Stimulated activated naive CD8-positive, alpha-beta T cell treated with anti-CD3 and anti-CD28 coated beads, Interleukin-15, Interleukin-2, amounts not matched to agents 100 ng/mL and 50 ng/mL, for 24 hours (primary cell): Measurements from ENCODE around the gene TBC1D14.

Experiments
- H3K27ac Mint-ChIP-seq: one replicate; pipeline ENCODE4 v1.8.0; 2021; ENCODE audit warnings: mild to moderate bottlenecking, mixed read lengths
- H3K27me3 Mint-ChIP-seq: one replicate; pipeline ENCODE4 v1.8.0; 2021; ENCODE audit warnings: mixed read lengths
- H3K36me3 Mint-ChIP-seq: one replicate; pipeline ENCODE4 v1.8.0; 2021; ENCODE audit warnings: low read depth, mixed read lengths
- H3K4me1 Mint-ChIP-seq: one replicate; pipeline ENCODE4 v1.8.0; 2021; ENCODE audit warnings: low read depth, mixed read lengths
- H3K4me3 Mint-ChIP-seq: one replicate; pipeline ENCODE4 v1.8.0; 2021; ENCODE audit warnings: mild to moderate bottlenecking, mixed read lengths
- H3K9me3 Mint-ChIP-seq: one replicate; pipeline ENCODE4 v1.8.0; 2021; ENCODE audit warnings: mixed read lengths

Gene TBC1D14

GRCh38 chr4:6941796-6942195 lies 32.2 kb downstream of the TBC1D14 start:
- Mint-ChIP-seq H3K9me3 (no peaks in the 10 kb centered on the region), H3K27me3 (no peaks in the 10 kb centered on the region), H3K4me3 (peak overlapping the region; percentile 31), H3K36me3 (no peaks in the 10 kb centered on the region), H3K27ac (no peak overlapping the region), H3K4me1 (peaks cover 74% of the 10 kb centered on the region)

DNA sequence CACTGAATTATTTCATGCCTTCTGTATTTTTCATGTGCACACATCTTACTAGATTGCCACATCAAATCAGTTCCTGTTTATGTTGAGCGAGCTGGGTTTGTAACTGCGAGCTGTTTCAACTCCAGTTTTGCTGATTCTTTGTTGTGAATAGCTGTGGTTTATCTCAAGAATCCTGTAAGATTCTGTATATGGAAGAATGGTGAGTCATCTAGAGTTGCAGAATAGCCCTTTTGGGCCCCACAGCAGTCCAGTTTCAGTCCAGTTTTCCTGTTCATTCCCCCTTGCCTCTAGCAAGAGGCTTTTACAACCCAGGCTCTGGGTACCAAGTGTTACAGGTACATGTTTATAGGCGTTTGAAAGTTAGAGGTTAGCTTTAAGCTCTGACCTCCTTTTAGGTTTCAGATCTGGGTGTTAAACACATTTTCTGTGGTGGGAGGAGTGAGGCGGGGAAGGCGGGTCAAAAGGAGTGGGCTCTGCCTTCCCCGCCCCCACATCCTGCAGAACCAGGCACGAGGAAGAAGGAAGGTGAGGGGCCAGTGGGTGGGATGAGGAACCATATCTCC lies 32.7 kb downstream of the TBC1D14 start:
- Mint-ChIP-seq H3K27ac (peak overlapping the region; percentile 50), H3K36me3 (no peaks in the 10 kb centered on the region), H3K27me3 (no peaks in the 10 kb centered on the region), H3K9me3 (no peaks in the 10 kb centered on the region), H3K4me3 (peak overlapping the region; percentile 31), H3K4me1 (peaks cover 72% of the 10 kb centered on the region)

DNA sequence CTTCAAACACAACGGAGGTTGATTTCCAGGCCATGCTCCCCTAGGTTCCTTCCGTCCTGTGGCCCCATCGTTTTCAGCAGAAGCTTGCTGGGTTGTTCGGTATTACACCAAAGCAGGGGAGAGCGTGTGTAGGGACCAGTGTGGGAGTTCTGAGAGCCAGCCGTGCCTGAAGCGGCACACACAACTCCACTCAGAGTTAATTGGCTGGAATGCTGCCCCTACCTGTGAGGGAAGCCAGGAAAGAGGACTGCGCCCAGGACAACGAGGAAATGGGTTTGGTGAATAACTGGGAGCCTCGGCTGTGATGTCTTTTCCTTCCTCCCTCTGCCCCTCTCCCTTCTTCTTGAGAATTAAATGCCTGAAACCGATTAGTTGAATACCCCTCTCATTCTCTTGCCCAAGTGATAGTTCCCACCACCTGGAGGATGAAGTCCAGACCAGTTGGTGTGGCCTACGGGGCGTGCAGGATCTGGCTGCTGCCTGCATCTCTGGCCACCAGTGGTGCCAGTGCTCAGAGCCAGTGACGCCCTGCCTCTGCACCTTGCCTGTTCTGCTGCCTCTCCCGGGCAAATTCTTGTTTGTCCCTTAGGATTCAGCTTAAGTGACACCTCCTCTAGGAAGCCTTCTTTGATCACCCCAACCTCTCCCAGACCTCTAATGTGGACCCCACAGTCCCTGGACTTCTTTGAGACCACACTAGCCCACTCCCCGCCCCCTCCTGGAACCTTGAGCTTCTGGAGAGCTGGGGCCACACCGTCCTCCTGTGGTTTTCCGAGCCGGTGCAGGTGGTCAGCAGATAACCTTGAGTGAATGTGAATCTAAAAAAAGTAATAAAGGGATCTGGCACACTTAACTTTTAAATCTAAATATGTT lies 33.6 kb downstream of the TBC1D14 start:
- H3K27ac Mint-ChIP-seq = peak overlapping the region; percentile 51
- H3K4me3 Mint-ChIP-seq = peak overlapping the region; percentile 31
- H3K27me3 Mint-ChIP-seq = no peaks in the 10 kb centered on the region
- no peaks in the 10 kb centered on the region for H3K36me3 Mint-ChIP-seq
- H3K4me1 Mint-ChIP-seq = peaks cover 63% of the 10 kb centered on the region
- no peaks in the 10 kb centered on the region for H3K9me3 Mint-ChIP-seq

- no peak overlapping the region for H3K4me3 Mint-ChIP-seq
- no peaks in the 10 kb centered on the region for H3K27me3 Mint-ChIP-seq
- H3K36me3 Mint-ChIP-seq = no peaks in the 10 kb centered on the region
- H3K4me1 Mint-ChIP-seq = peaks cover 57% of the 10 kb centered on the region
- H3K27ac Mint-ChIP-seq = no peak overlapping the region
- no peaks in the 10 kb centered on the region for H3K9me3 Mint-ChIP-seq
Measured at GRCh38 chr4:6943885-6944225, 34.2 kb downstream of the TBC1D14 start.

- no peaks in the 10 kb centered on the region for H3K27me3 Mint-ChIP-seq
- no peak overlapping the region for H3K4me3 Mint-ChIP-seq
- H3K36me3 Mint-ChIP-seq = no peaks in the 10 kb centered on the region
- H3K27ac Mint-ChIP-seq = peak overlapping the region; percentile 37
- H3K4me1 Mint-ChIP-seq = peaks cover 51% of the 10 kb centered on the region
- H3K9me3 Mint-ChIP-seq = no peaks in the 10 kb centered on the region
Measured at GRCh38 chr4:6944301-6945051, 34.9 kb downstream of the TBC1D14 start.

DNA sequence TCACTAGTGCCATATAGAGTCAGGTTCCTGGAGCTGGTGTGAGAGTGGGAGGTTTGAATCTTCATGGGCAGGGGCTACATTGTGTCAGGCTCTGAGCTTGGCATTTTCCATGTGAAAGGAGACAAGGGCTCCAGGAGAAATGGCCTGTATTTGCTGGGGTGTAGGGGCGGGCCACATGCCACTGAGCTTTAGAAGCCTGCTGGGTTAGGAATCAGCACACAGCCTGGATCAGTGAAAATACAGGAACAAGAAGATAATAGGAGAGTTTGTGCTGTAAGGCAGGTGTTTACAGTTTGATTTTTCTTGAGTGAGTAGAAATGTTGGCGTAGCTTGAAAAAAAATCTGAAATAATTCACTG lies 35.4 kb downstream of the TBC1D14 start:
- H3K36me3 Mint-ChIP-seq = no peaks in the 10 kb centered on the region
- no peaks in the 10 kb centered on the region for H3K27me3 Mint-ChIP-seq
- H3K4me1 Mint-ChIP-seq = peaks cover 47% of the 10 kb centered on the region
- H3K9me3 Mint-ChIP-seq = no peaks in the 10 kb centered on the region
- H3K27ac Mint-ChIP-seq = no peak overlapping the region
- no peak overlapping the region for H3K4me3 Mint-ChIP-seq

DNA sequence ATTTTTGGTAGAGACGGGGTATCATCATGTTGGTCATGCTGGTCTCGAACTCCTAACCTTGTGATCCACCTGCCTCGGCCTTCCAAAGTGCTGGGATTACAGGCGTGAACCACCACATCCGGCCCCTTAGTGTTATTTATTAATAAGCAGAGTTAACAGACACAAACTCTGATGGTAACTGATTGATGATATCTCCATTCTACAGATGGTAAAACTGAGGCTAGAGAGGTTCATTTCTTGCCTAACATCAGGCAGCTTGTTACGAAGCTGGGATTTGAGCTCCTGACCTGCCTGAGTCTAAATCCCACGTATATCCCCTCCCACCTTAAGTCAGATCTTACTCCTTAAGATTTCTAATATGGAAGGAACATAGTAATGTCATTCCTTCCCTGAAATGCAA lies 36.9 kb downstream of the TBC1D14 start:
- Mint-ChIP-seq H3K36me3 (no peaks in the 10 kb centered on the region), H3K27ac (no peak overlapping the region), H3K4me3 (no peak overlapping the region), H3K9me3 (no peaks in the 10 kb centered on the region), H3K27me3 (no peaks in the 10 kb centered on the region), H3K4me1 (peaks cover 44% of the 10 kb centered on the region)

GRCh38 chr4:6948134-6948460 lies 38.5 kb downstream of the TBC1D14 start:
- Mint-ChIP-seq H3K4me3 (no peak overlapping the region), H3K9me3 (no peaks in the 10 kb centered on the region), H3K27me3 (no peaks in the 10 kb centered on the region), H3K36me3 (no peaks in the 10 kb centered on the region), H3K4me1 (peaks cover 38% of the 10 kb centered on the region), H3K27ac (no peak overlapping the region)

GRCh38 chr4:6951880-6952381 lies 42.3 kb downstream of the TBC1D14 start:
- Mint-ChIP-seq H3K36me3 (no peaks in the 10 kb centered on the region), H3K9me3 (no peaks in the 10 kb centered on the region), H3K27me3 (no peaks in the 10 kb centered on the region), H3K4me3 (no peak overlapping the region), H3K27ac (peak overlapping the region; percentile 33), H3K4me1 (peaks cover 45% of the 10 kb centered on the region)

- no peaks in the 10 kb centered on the region for H3K36me3 Mint-ChIP-seq
- H3K9me3 Mint-ChIP-seq = no peaks in the 10 kb centered on the region
- H3K27me3 Mint-ChIP-seq = no peaks in the 10 kb centered on the region
- H3K4me3 Mint-ChIP-seq = no peak overlapping the region
- H3K27ac Mint-ChIP-seq = no peak overlapping the region
- peaks cover 51% of the 10 kb centered on the region for H3K4me1 Mint-ChIP-seq
Measured at GRCh38 chr4:6953751-6954380, 44.2 kb downstream of the TBC1D14 start.

GRCh38 chr4:6955261-6955911 lies 45.8 kb downstream of the TBC1D14 start:
- H3K4me1 Mint-ChIP-seq = peaks cover 50% of the 10 kb centered on the region
- no peaks in the 10 kb centered on the region for H3K36me3 Mint-ChIP-seq
- H3K27me3 Mint-ChIP-seq = no peaks in the 10 kb centered on the region
- H3K9me3 Mint-ChIP-seq = no peaks in the 10 kb centered on the region
- no peak overlapping the region for H3K27ac Mint-ChIP-seq
- no peak overlapping the region for H3K4me3 Mint-ChIP-seq

GRCh38 chr4:6956087-6956433 lies 46.4 kb downstream of the TBC1D14 start:
- no peak overlapping the region for H3K27ac Mint-ChIP-seq

DNA sequence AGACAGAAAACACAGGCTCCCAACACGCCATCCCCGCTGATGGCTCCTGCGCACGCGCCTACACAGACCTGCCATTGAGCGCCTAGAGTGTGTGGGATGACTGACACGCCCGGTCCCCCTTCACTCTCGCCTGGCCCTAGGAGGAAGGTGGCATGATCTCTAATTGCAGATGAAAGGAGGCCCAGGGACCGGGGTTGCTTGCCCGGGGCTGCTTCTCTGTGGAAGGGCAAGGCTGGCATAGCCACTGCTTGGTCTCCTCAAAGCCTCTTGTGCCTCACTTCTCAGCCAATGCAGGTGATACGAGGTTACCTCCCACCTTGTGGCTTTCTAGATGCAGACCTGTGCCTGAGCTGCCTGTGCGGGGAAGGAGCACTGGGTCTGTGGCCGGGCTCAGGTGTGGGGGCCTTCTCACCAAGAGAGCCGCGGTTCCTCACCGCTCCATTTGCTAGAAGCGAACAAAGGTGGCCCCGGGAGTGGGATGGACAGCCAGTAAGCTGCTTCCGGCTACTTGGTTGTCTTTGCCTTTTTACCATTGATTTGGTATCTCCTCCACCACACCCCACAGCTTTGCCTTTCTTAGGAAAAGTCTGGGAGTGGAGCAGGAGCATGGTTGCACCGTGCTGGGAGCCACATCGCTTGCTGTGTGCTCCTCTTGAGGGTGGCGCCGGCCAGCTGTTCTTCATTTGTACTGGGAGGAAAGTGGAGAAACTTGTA lies 47.0 kb downstream of the TBC1D14 start:
- Mint-ChIP-seq H3K27ac (no peak overlapping the region), H3K27me3 (no peaks in the 10 kb centered on the region), H3K4me3 (no peak overlapping the region), H3K4me1 (peaks cover 44% of the 10 kb centered on the region), H3K36me3 (no peaks in the 10 kb centered on the region), H3K9me3 (no peaks in the 10 kb centered on the region)

More at GRCh38 chr4:6956087-6956433, 46.4 kb downstream of the TBC1D14 start:
- Mint-ChIP-seq H3K27me3 (no peaks in the 10 kb centered on the region), H3K4me1 (peaks cover 46% of the 10 kb centered on the region), H3K9me3 (no peaks in the 10 kb centered on the region), H3K4me3 (no peak overlapping the region), H3K36me3 (no peaks in the 10 kb centered on the region)

DNA sequence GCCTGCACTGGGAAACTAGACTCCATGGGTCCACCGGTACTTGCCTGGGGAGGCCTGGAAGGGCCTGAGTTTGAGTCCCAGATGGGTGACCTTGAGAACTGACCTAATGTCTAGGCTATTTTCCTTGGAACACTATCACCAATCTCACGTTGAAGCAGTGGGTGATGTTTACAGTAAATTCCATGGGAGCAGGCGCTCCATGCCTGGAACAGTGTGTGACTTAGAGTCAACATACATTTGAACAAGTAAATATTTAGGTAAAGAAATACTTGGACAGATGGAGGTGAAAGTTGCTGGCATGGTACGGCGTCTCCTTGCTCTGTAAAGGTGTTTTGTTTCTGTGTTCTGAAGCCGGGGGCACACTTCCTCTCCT lies 47.5 kb downstream of the TBC1D14 start:
- no peaks in the 10 kb centered on the region for H3K36me3 Mint-ChIP-seq
- H3K9me3 Mint-ChIP-seq = no peaks in the 10 kb centered on the region
- peaks cover 45% of the 10 kb centered on the region for H3K4me1 Mint-ChIP-seq
- no peaks in the 10 kb centered on the region for H3K27me3 Mint-ChIP-seq
- no peak overlapping the region for H3K27ac Mint-ChIP-seq
- H3K4me3 Mint-ChIP-seq = no peak overlapping the region
